ENCODE measurements around the gene FDX1. TPM values are rescaled to one million over a fixed set of nuclear protein-coding genes. Genes with fewer than 3 reads are reported as not detected.

FDX1 gene
- total RNA-seq, 2 experiments from 2014 or later: 11.2 to 19.0 TPM

GRCh38 chr11:110479108-110480101, 49.7 kb downstream of the FDX1 start:
- Mint-ChIP-seq H3K4me3 (no peak overlapping the region), H3K36me3 (peaks cover 2% of the 10 kb centered on the region), H3K4me1 (peaks cover 3% of the 10 kb centered on the region), H3K27ac (no peak overlapping the region), H3K27me3 (peaks cover 3% of the 10 kb centered on the region), H3K9me3 (ENCODE audit: low read depth) (no peaks in the 10 kb centered on the region)
- DNase-seq: no peak
- CTCF ChIA-PET: interaction anchor here (1.2 to 1.3 kb wide), 4 partner anchors 14 to 278 kb away, joined by 3 to 4 read pairs (median 4); partner anchors contain the start of gene FDX1
- no peak for ATAC-seq

- Mint-ChIP-seq H3K4me3 (no peak overlapping the region), H3K36me3 (peaks cover 2% of the 10 kb centered on the region), H3K27me3 (peaks cover 5% of the 10 kb centered on the region), H3K27ac (no peak overlapping the region), H3K9me3 (ENCODE audit: low read depth) (no peaks in the 10 kb centered on the region), H3K4me1 (peaks cover 3% of the 10 kb centered on the region)
- DNase-seq (no peak), ATAC-seq (no peak)
- CTCF ChIA-PET: no interaction called here
Measured at GRCh38 chr11:110481523-110481922, 51.8 kb downstream of the FDX1 start.

- no peaks in the 10 kb centered on the region for H3K9me3 Mint-ChIP-seq (ENCODE audit: low read depth)
- H3K4me3 Mint-ChIP-seq: no peak overlapping the region
- peaks cover 4% of the 10 kb centered on the region for H3K4me1 Mint-ChIP-seq
- ATAC-seq: no peak
- H3K27ac Mint-ChIP-seq: no peak overlapping the region
- peaks cover 5% of the 10 kb centered on the region for H3K27me3 Mint-ChIP-seq
- CTCF ChIA-PET: interaction anchor here (1.7 kb wide), 1 partner anchor 28 kb away, joined by 4 read pairs; no protein-coding TSS in a partner anchor
- no peak for DNase-seq
- peaks cover 2% of the 10 kb centered on the region for H3K36me3 Mint-ChIP-seq
Measured at GRCh38 chr11:110486156-110486555, 56.4 kb downstream of the FDX1 start.

GRCh38 chr11:110488446-110488845, 58.7 kb downstream of the FDX1 start:
- H3K36me3 Mint-ChIP-seq: peaks cover 4% of the 10 kb centered on the region
- peaks cover 4% of the 10 kb centered on the region for H3K4me1 Mint-ChIP-seq
- H3K4me3 Mint-ChIP-seq: no peak overlapping the region
- CTCF ChIA-PET: interaction anchor here (1.7 kb wide), 1 partner anchor 9 kb away, joined by 5 read pairs; no protein-coding TSS in a partner anchor
- H3K27me3 Mint-ChIP-seq: peaks cover 4% of the 10 kb centered on the region
- H3K9me3 Mint-ChIP-seq (ENCODE audit: low read depth): peaks cover 7% of the 10 kb centered on the region
- H3K27ac Mint-ChIP-seq: no peak overlapping the region
- ATAC-seq (no peak), DNase-seq (no peak)

- Mint-ChIP-seq H3K36me3 (peaks cover 4% of the 10 kb centered on the region), H3K27me3 (peaks cover 4% of the 10 kb centered on the region), H3K4me3 (no peak overlapping the region), H3K9me3 (ENCODE audit: low read depth) (peaks cover 7% of the 10 kb centered on the region), H3K27ac (no peak overlapping the region), H3K4me1 (peaks cover 4% of the 10 kb centered on the region)
- DNase-seq (no peak), ATAC-seq (no peak)
- CTCF ChIA-PET: no interaction called here
Measured at GRCh38 chr11:110490886-110491285, 61.1 kb downstream of the FDX1 start.

GRCh38 chr11:110491577-110492320, 62.0 kb downstream of the FDX1 start:
- Mint-ChIP-seq H3K27ac (no peak overlapping the region), H3K9me3 (ENCODE audit: low read depth) (peaks cover 7% of the 10 kb centered on the region)
- CTCF ChIA-PET: no interaction called here

GRCh38 chr11:110492321-110492685, 62.6 kb downstream of the FDX1 start:
- Mint-ChIP-seq H3K4me1 (peaks cover 4% of the 10 kb centered on the region), H3K9me3 (ENCODE audit: low read depth) (peaks cover 7% of the 10 kb centered on the region), H3K27ac (no peak overlapping the region), H3K4me3 (no peak overlapping the region), H3K27me3 (peaks cover 2% of the 10 kb centered on the region), H3K36me3 (peaks cover 4% of the 10 kb centered on the region)
- CTCF ChIA-PET: no interaction called here
- no peak for ATAC-seq
- no peak for DNase-seq

More at GRCh38 chr11:110491577-110492320, 62.0 kb downstream of the FDX1 start:
- H3K27me3 Mint-ChIP-seq: peaks cover 2% of the 10 kb centered on the region
- no peak overlapping the region for H3K4me3 Mint-ChIP-seq
- no peak for DNase-seq
- peaks cover 4% of the 10 kb centered on the region for H3K4me1 Mint-ChIP-seq
- H3K36me3 Mint-ChIP-seq: peaks cover 4% of the 10 kb centered on the region
- no peak for ATAC-seq

GRCh38 chr11:110493346-110493745, 63.6 kb downstream of the FDX1 start:
- H3K4me3 Mint-ChIP-seq: no peak overlapping the region
- peaks cover 2% of the 10 kb centered on the region for H3K27me3 Mint-ChIP-seq
- no peak overlapping the region for H3K27ac Mint-ChIP-seq
- H3K4me1 Mint-ChIP-seq: peaks cover 4% of the 10 kb centered on the region
- DNase-seq (no peak), ATAC-seq (no peak)
- CTCF ChIA-PET: no interaction called here
- peaks cover 4% of the 10 kb centered on the region for H3K36me3 Mint-ChIP-seq
- peaks cover 7% of the 10 kb centered on the region for H3K9me3 Mint-ChIP-seq (ENCODE audit: low read depth)

GRCh38 chr11:110497231-110497978, 67.7 kb downstream of the FDX1 start:
- Mint-ChIP-seq H3K36me3 (peaks cover 4% of the 10 kb centered on the region), H3K4me1 (no peaks in the 10 kb centered on the region), H3K4me3 (no peak overlapping the region), H3K27ac (no peak overlapping the region), H3K27me3 (peaks cover 13% of the 10 kb centered on the region), H3K9me3 (ENCODE audit: low read depth) (peaks cover 7% of the 10 kb centered on the region)
- no peak for DNase-seq
- CTCF ChIA-PET: interaction anchor here (1.2 kb wide), 1 partner anchor 8 kb away, joined by 5 read pairs; no protein-coding TSS in a partner anchor
- no peak for ATAC-seq

- Mint-ChIP-seq H3K36me3 (no peaks in the 10 kb centered on the region), H3K4me3 (no peak overlapping the region), H3K27me3 (peaks cover 11% of the 10 kb centered on the region), H3K4me1 (no peaks in the 10 kb centered on the region), H3K27ac (no peak overlapping the region), H3K9me3 (ENCODE audit: low read depth) (no peaks in the 10 kb centered on the region)
- ATAC-seq (no peak), DNase-seq (no peak)
- CTCF ChIA-PET: no interaction called here
Measured at GRCh38 chr11:110501428-110501827, 71.7 kb downstream of the FDX1 start.

- peaks cover 1% of the 10 kb centered on the region for H3K36me3 Mint-ChIP-seq
- CTCF ChIA-PET: interaction anchor here (1.0 kb wide), 1 partner anchor 41 kb away, joined by 3 read pairs; no protein-coding TSS in a partner anchor
- no peak overlapping the region for H3K27ac Mint-ChIP-seq
- H3K9me3 Mint-ChIP-seq (ENCODE audit: low read depth): peaks cover 2% of the 10 kb centered on the region
- DNase-seq: no peak
- H3K4me3 Mint-ChIP-seq: no peak overlapping the region
- peaks cover 4% of the 10 kb centered on the region for H3K27me3 Mint-ChIP-seq
- H3K4me1 Mint-ChIP-seq: no peaks in the 10 kb centered on the region
- ATAC-seq: no peak
Measured at GRCh38 chr11:110505528-110506284, 76.0 kb downstream of the FDX1 start.

GRCh38 chr11:110507328-110507727, 77.6 kb downstream of the FDX1 start:
- CTCF ChIA-PET: no interaction called here
- Mint-ChIP-seq H3K36me3 (peaks cover 1% of the 10 kb centered on the region), H3K27ac (no peak overlapping the region), H3K4me3 (no peak overlapping the region), H3K4me1 (no peaks in the 10 kb centered on the region), H3K9me3 (ENCODE audit: low read depth) (peaks cover 2% of the 10 kb centered on the region), H3K27me3 (peaks cover 3% of the 10 kb centered on the region)
- no peak for DNase-seq
- no peak for ATAC-seq
